Uterus (tissue), 2 donors: Measurements from ENCODE around the gene SLC6A19.

Experiments
- CTCF ChIP-seq, 4 experiments: fragments of 200-600 bp in 2 of 4; fragments of 450-650 bp in 2 of 4; sonication (generic) in 2 of 4; IDR thresholded peaks; one replicate each; pipeline ENCODE4 v1.5.1; 2016 to 2019; ENCODE audit warnings: antibody characterized with exemption in 4 of 4, mild to moderate bottlenecking in 2 of 4, moderate library complexity in 1 of 4
- POLR2A ChIP-seq, 2 donors: fragments of 450-650 bp; IDR thresholded peaks; one replicate each; pipeline ENCODE4 v1.6.1; 2016; ENCODE audit warnings: antibody characterized with exemption in 2 of 2, mild to moderate bottlenecking in 1 of 2, moderate library complexity in 1 of 2

- TF ChIP-seq CTCF (IDR thresholded peaks at IDR 0.05) (no peak), POLR2A (IDR thresholded peaks at IDR 0.05) (no peak)
Observed at GRCh38 chr5:1244976-1245375, 43.6 kb downstream of the SLC6A19 start.
